ENCODE data around the gene SPINK4.

The SPINK4 gene

GRCh38 chr9:33198165-33198564 is 41.8 kb upstream of the SPINK4 start:
- H3K27ac ChIP-seq (ENCODE audit: low read depth, low read length), result no peak overlapping the region
- no peaks in the 10 kb centered on the region for H3K4me1 ChIP-seq (ENCODE audit: control insufficient read depth, low read depth, low read length)
- no peak overlapping the region for H4K5ac ChIP-seq (ENCODE audit: low read length)
- no peak overlapping the region for H3K4ac ChIP-seq (ENCODE audit: low read depth, low read length)
- H3K79me1 ChIP-seq (ENCODE audit: low read length), result no peaks in the 10 kb centered on the region
- no CpG with 5 or more reads among the region's 6 CpGs for WGBS (ENCODE audit: extremely low coverage, insufficient coverage, low lambda C conversion rate)
- no peak overlapping the region for H2AK5ac ChIP-seq (ENCODE audit: low read length)
- no peaks in the 10 kb centered on the region for H3K79me2 ChIP-seq (ENCODE audit: control insufficient read depth, insufficient read depth, low read length)
- no peak overlapping the region for H2BK120ac ChIP-seq (ENCODE audit: low read depth, low read length)
- no peak overlapping the region for H3K4me3 ChIP-seq (ENCODE audit: low read length)
- H2BK5ac ChIP-seq (ENCODE audit: low read length), result no peak overlapping the region
- no peak for DNase-seq
- H3K36me3 ChIP-seq (ENCODE audit: control insufficient read depth, insufficient read depth, low read length), result no peaks in the 10 kb centered on the region
- H3K9ac ChIP-seq (ENCODE audit: low read length), result no peak overlapping the region
- H3K18ac ChIP-seq (ENCODE audit: low read length), result no peak overlapping the region
- H3K27me3 ChIP-seq (ENCODE audit: insufficient read depth, low read length, poor library complexity), result no peaks in the 10 kb centered on the region
- H4K8ac ChIP-seq (ENCODE audit: low read depth, low read length), result no peak overlapping the region
- no peak overlapping the region for H3K56ac ChIP-seq (ENCODE audit: low read length)
- no peak overlapping the region for H2BK15ac ChIP-seq (replicated peaks; ENCODE audit: low read depth)
- H3K23ac ChIP-seq (ENCODE audit: low read length), result no peak overlapping the region
- no peak overlapping the region for H3K4me2 ChIP-seq (ENCODE audit: low read length)

DNA sequence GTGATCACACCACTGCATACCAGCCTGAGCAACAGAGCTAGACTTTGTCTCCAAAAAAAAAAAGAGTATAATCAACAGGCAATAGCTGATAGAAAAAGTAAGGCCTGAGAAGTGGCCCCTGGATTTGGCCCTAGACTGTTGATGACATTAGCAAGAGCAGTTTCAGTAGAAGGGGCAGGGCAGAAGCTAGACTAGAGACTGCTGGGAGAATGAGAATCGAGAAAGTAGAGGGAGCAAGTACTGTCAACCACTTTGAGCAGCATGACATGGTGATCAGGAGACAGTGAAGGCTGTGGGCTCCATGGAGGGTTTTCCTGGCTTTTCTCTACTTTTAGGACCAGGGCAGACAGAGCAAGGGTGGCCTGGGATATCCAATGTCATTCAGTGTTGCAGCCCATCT is 37.9 kb upstream of the SPINK4 start:
- no peaks in the 10 kb centered on the region for H3K36me3 ChIP-seq (ENCODE audit: control insufficient read depth, insufficient read depth, low read length)
- no peak overlapping the region for H3K9ac ChIP-seq (ENCODE audit: low read length)
- H3K4me3 ChIP-seq (ENCODE audit: low read length), result no peak overlapping the region
- H3K4me2 ChIP-seq (ENCODE audit: low read length), result no peak overlapping the region
- H3K4ac ChIP-seq (ENCODE audit: low read depth, low read length), result no peak overlapping the region
- H4K8ac ChIP-seq (ENCODE audit: low read depth, low read length), result no peak overlapping the region
- H4K5ac ChIP-seq (ENCODE audit: low read length), result no peak overlapping the region
- no peaks in the 10 kb centered on the region for H3K79me2 ChIP-seq (ENCODE audit: control insufficient read depth, insufficient read depth, low read length)
- H3K4me1 ChIP-seq (ENCODE audit: control insufficient read depth, low read depth, low read length), result no peaks in the 10 kb centered on the region
- no peak overlapping the region for H2BK15ac ChIP-seq (replicated peaks; ENCODE audit: low read depth)
- WGBS (ENCODE audit: extremely low coverage, insufficient coverage, low lambda C conversion rate), result no CpG with 5 or more reads among the region's 1 CpG
- H3K27ac ChIP-seq (ENCODE audit: low read depth, low read length), result no peak overlapping the region
- no peak for DNase-seq
- H3K27me3 ChIP-seq (ENCODE audit: insufficient read depth, low read length, poor library complexity), result no peaks in the 10 kb centered on the region
- H2AK5ac ChIP-seq (ENCODE audit: low read length), result no peak overlapping the region
- H2BK120ac ChIP-seq (ENCODE audit: low read depth, low read length), result no peak overlapping the region
- no peak overlapping the region for H3K18ac ChIP-seq (ENCODE audit: low read length)
- H3K56ac ChIP-seq (ENCODE audit: low read length), result no peak overlapping the region
- H3K79me1 ChIP-seq (ENCODE audit: low read length), result no peaks in the 10 kb centered on the region
- H3K23ac ChIP-seq (ENCODE audit: low read length), result no peak overlapping the region
- no peak overlapping the region for H2BK5ac ChIP-seq (ENCODE audit: low read length)

- Histone ChIP-seq H4K5ac (ENCODE audit: low read length) (no peak overlapping the region), H3K4ac (ENCODE audit: low read depth, low read length) (no peak overlapping the region), H3K4me1 (ENCODE audit: control insufficient read depth, low read depth, low read length) (no peaks in the 10 kb centered on the region), H3K23ac (ENCODE audit: low read length) (no peak overlapping the region), H3K18ac (ENCODE audit: low read length) (no peak overlapping the region), H3K4me3 (ENCODE audit: low read length) (no peak overlapping the region), H2BK5ac (ENCODE audit: low read length) (no peak overlapping the region), H2AK5ac (ENCODE audit: low read length) (no peak overlapping the region), H2BK120ac (ENCODE audit: low read depth, low read length) (no peak overlapping the region), H3K56ac (ENCODE audit: low read length) (no peak overlapping the region), H3K9ac (ENCODE audit: low read length) (no peak overlapping the region), H3K79me2 (ENCODE audit: control insufficient read depth, insufficient read depth, low read length) (no peaks in the 10 kb centered on the region), H3K4me2 (ENCODE audit: low read length) (no peak overlapping the region), H3K27me3 (ENCODE audit: insufficient read depth, low read length, poor library complexity) (no peaks in the 10 kb centered on the region), H3K79me1 (ENCODE audit: low read length) (no peaks in the 10 kb centered on the region), H2BK15ac (replicated peaks; ENCODE audit: low read depth) (no peak overlapping the region), H3K27ac (ENCODE audit: low read depth, low read length) (no peak overlapping the region), H4K8ac (ENCODE audit: low read depth, low read length) (no peak overlapping the region), H3K36me3 (ENCODE audit: control insufficient read depth, insufficient read depth, low read length) (no peaks in the 10 kb centered on the region)
- 100% methylated on average over 1 of the region's 11 CpGs for WGBS (ENCODE audit: extremely low coverage, insufficient coverage, low lambda C conversion rate)
- DNase-seq, result no peak
Measured at GRCh38 chr9:33202552-33203201, 37.3 kb upstream of the SPINK4 start.

GRCh38 chr9:33209394-33209793 is 30.6 kb upstream of the SPINK4 start:
- Histone ChIP-seq H2BK120ac (ENCODE audit: low read depth, low read length) (no peak overlapping the region), H3K27me3 (ENCODE audit: insufficient read depth, low read length, poor library complexity) (no peaks in the 10 kb centered on the region), H2BK15ac (replicated peaks; ENCODE audit: low read depth) (no peak overlapping the region), H3K4ac (ENCODE audit: low read depth, low read length) (no peak overlapping the region), H4K5ac (ENCODE audit: low read length) (no peak overlapping the region), H3K79me1 (ENCODE audit: low read length) (no peaks in the 10 kb centered on the region), H3K4me3 (ENCODE audit: low read length) (no peak overlapping the region), H2BK5ac (ENCODE audit: low read length) (no peak overlapping the region), H3K9ac (ENCODE audit: low read length) (no peak overlapping the region), H3K4me1 (ENCODE audit: control insufficient read depth, low read depth, low read length) (peaks cover 3% of the 10 kb centered on the region), H3K36me3 (ENCODE audit: control insufficient read depth, insufficient read depth, low read length) (no peaks in the 10 kb centered on the region), H4K8ac (ENCODE audit: low read depth, low read length) (no peak overlapping the region), H3K27ac (ENCODE audit: low read depth, low read length) (no peak overlapping the region), H3K23ac (ENCODE audit: low read length) (no peak overlapping the region), H2AK5ac (ENCODE audit: low read length) (no peak overlapping the region), H3K4me2 (ENCODE audit: low read length) (no peak overlapping the region), H3K79me2 (ENCODE audit: control insufficient read depth, insufficient read depth, low read length) (no peaks in the 10 kb centered on the region), H3K56ac (ENCODE audit: low read length) (no peak overlapping the region), H3K18ac (ENCODE audit: low read length) (no peak overlapping the region)
- DNase-seq, result no peak
- WGBS (ENCODE audit: extremely low coverage, insufficient coverage, low lambda C conversion rate), result no CpG with 5 or more reads among the region's 1 CpG

GRCh38 chr9:33210006-33210715 is 29.8 kb upstream of the SPINK4 start:
- Histone ChIP-seq H4K5ac (ENCODE audit: low read length) (no peak overlapping the region), H3K4me3 (ENCODE audit: low read length) (no peak overlapping the region), H3K27me3 (ENCODE audit: insufficient read depth, low read length, poor library complexity) (no peaks in the 10 kb centered on the region), H3K23ac (ENCODE audit: low read length) (no peak overlapping the region), H3K4ac (ENCODE audit: low read depth, low read length) (no peak overlapping the region), H3K4me2 (ENCODE audit: low read length) (no peak overlapping the region), H3K9ac (ENCODE audit: low read length) (no peak overlapping the region), H2AK5ac (ENCODE audit: low read length) (no peak overlapping the region), H2BK120ac (ENCODE audit: low read depth, low read length) (no peak overlapping the region), H3K18ac (ENCODE audit: low read length) (no peak overlapping the region), H3K27ac (ENCODE audit: low read depth, low read length) (no peak overlapping the region), H3K36me3 (ENCODE audit: control insufficient read depth, insufficient read depth, low read length) (no peaks in the 10 kb centered on the region), H3K4me1 (ENCODE audit: control insufficient read depth, low read depth, low read length) (peaks cover 3% of the 10 kb centered on the region), H2BK5ac (ENCODE audit: low read length) (no peak overlapping the region), H3K56ac (ENCODE audit: low read length) (no peak overlapping the region), H3K79me2 (ENCODE audit: control insufficient read depth, insufficient read depth, low read length) (no peaks in the 10 kb centered on the region), H4K8ac (ENCODE audit: low read depth, low read length) (no peak overlapping the region), H3K79me1 (ENCODE audit: low read length) (no peaks in the 10 kb centered on the region), H2BK15ac (replicated peaks; ENCODE audit: low read depth) (no peak overlapping the region)
- WGBS (ENCODE audit: extremely low coverage, insufficient coverage, low lambda C conversion rate), result no CpG with 5 or more reads among the region's 4 CpGs
- no peak for DNase-seq
